ENCODE data around the gene KCNQ1. TPM values are rescaled to one million over a fixed set of nuclear protein-coding genes. Genes with fewer than 3 reads are reported as not detected.

The KCNQ1 gene
- total and polyA plus RNA-seq, 2 experiments from 2014 or later: 0.45 to 0.87 TPM

GRCh38 chr11:2540223-2540991 lies 95.6 kb downstream of the KCNQ1 start:
- ATAC-seq: no peak
- Mint-ChIP-seq H3K36me3 (ENCODE audit: low read depth) (no peaks in the 10 kb centered on the region), H3K9me3 (no peaks in the 10 kb centered on the region), H3K4me3 (no peak overlapping the region), H3K27ac (no peak overlapping the region), H3K27me3 (ENCODE audit: insufficient read depth, low read depth, poor library complexity) (peaks cover 37% of the 10 kb centered on the region), H3K4me1 (no peaks in the 10 kb centered on the region)
- no peak overlapping the region for H3K4me2 ChIP-seq
- H2AFZ ChIP-seq: no peak overlapping the region
- H3K36me3 ChIP-seq (ENCODE audit: insufficient read depth): no peaks in the 10 kb centered on the region
- H3K79me2 ChIP-seq (replicated peaks; ENCODE audit: insufficient read depth): no peaks in the 10 kb centered on the region
- DNase-seq (ENCODE audit: low spot score): no peak
- no peaks in the 10 kb centered on the region for H3K4me1 ChIP-seq (ENCODE audit: insufficient read depth)
- no peak overlapping the region for H3K27ac ChIP-seq (ENCODE audit: low read depth)
- no peaks in the 10 kb centered on the region for H3F3A ChIP-seq (replicated peaks; ENCODE audit: low read depth)
- TF ChIP-seq CREB1 (CRISPR knock-in tag; IDR thresholded peaks at IDR 0.05; ENCODE audit: low read depth): no peak
- TF ChIP-seq ZNF462 (CRISPR knock-in tag; IDR thresholded peaks at IDR 0.05): no peak
- no peak for TF ChIP-seq STAT1 (IDR thresholded peaks at IDR 0.05; ENCODE audit: unreplicated experiment)
- TF ChIP-seq ZNF331 (CRISPR knock-in tag; IDR thresholded peaks at IDR 0.05; ENCODE audit: low read depth): no peak
- TF ChIP-seq EZH2 (IDR thresholded peaks at IDR 0.05; ENCODE audit: low read depth, unreplicated experiment): no peak
- TF ChIP-seq NANOG (IDR thresholded peaks at IDR 0.05; ENCODE audit: borderline replicate concordance): no peak
- TF ChIP-seq ZNF114 (CRISPR knock-in tag; IDR thresholded peaks at IDR 0.05): no peak
- no peak for TF ChIP-seq JUNB (IDR thresholded peaks at IDR 0.05; ENCODE audit: unreplicated experiment)
- no peak for TF ChIP-seq POLR2AphosphoS5 (IDR thresholded peaks at IDR 0.05; ENCODE audit: low read depth)
- TF ChIP-seq REST (IDR thresholded peaks at IDR 0.05; ENCODE audit: unreplicated experiment): no peak
- TF ChIP-seq EZH2phosphoT487 (IDR thresholded peaks at IDR 0.05; ENCODE audit: unreplicated experiment): no peak
- TF ChIP-seq CTCF (conservative IDR thresholded peaks at IDR 0.05; ENCODE audit: low read depth in 2 of 2): no peak
- no peak for TF ChIP-seq ETS1 (IDR thresholded peaks at IDR 0.05)
- no peaks in the 10 kb centered on the region for H3K9me2 ChIP-seq (ENCODE audit: insufficient read depth)
- H3K4me3 ChIP-seq: no peak overlapping the region
- no peaks in the 10 kb centered on the region for H4K20me1 ChIP-seq (replicated peaks; ENCODE audit: insufficient read depth)
- H3K27me3 ChIP-seq (ENCODE audit: insufficient read depth): peaks cover 44% of the 10 kb centered on the region

Data from GM23338 (cell line).